Esophagus squamous epithelium (tissue), 5 donors: Measurements from ENCODE around the gene RPS19BP1. TPM values are rescaled to one million over a fixed set of nuclear protein-coding genes. Genes with fewer than 3 reads are reported as not detected.

ENCODE experiments used
- DNase-seq: peaks from one replicate; lab custom pipeline; 2025; lab: John Stamatoyannopoulos, UW
- H3K27ac ChIP-seq, 4 donors: fragments of 200-600 bp; sonication (generic); one replicate each; pipeline ENCODE4 v1.5.1; 2016 to 2019; ENCODE audit warnings: mild to moderate bottlenecking in 1 of 4
- H3K27me3 ChIP-seq, 4 donors: fragments of 200-600 bp; sonication (generic); 1 replicate in 3 of 4; 2 replicates in 1 of 4; pipeline versions ENCODE4 v1.5.1 to v1.6.0; 2017 to 2021; ENCODE audit warnings: antibody characterized with exemption in 1 of 4
- H3K36me3 ChIP-seq, 3 donors: fragments of 200-600 bp; sonication (generic); one replicate each; pipeline ENCODE4 v1.5.1; 2016 to 2019
- H3K4me1 ChIP-seq, 3 donors: fragments of 200-600 bp; sonication (generic); one replicate each; pipeline ENCODE4 v1.5.1; 2017 to 2019
- H3K4me3 ChIP-seq, 4 donors: fragments of 200-600 bp; sonication (generic); 1 replicate in 3 of 4; 2 replicates in 1 of 4; pipeline ENCODE4 v1.5.1; 2016 to 2019; ENCODE audit warnings: mild to moderate bottlenecking in 2 of 4, moderate library complexity in 1 of 4
- H3K9me3 ChIP-seq, 3 donors: fragments of 200-600 bp; sonication (generic); one replicate each; pipeline ENCODE4 v1.5.1; 2016 to 2019
- CTCF ChIP-seq, 6 experiments: fragments of 450-650 bp in 4 of 6; fragments of 200-600 bp in 2 of 6; sonication (generic) in 2 of 6; IDR thresholded peaks; one replicate each; pipeline ENCODE4 v1.5.1; 2016 to 2019; ENCODE audit warnings: antibody characterized with exemption in 6 of 6, mild to moderate bottlenecking in 4 of 6, moderate library complexity in 4 of 6
- POLR2A ChIP-seq, 4 donors: fragments of 450-650 bp; IDR thresholded peaks; one replicate each; pipeline ENCODE4 v1.6.1; 2017; ENCODE audit warnings: antibody characterized with exemption in 4 of 4, mild to moderate bottlenecking in 4 of 4, moderate library complexity in 3 of 4
- WGBS, 2 donors: methylation state at CpG; one replicate each; pipeline ENCODE4 v1.1.5; 2018; 5-methylcytosine and 5-hydroxymethylcytosine counted together
- intact Hi-C: fragments of 100-400 bp; cut with DNase I; formaldehyde crosslinking; loops from one replicate; pipeline ENCODE4 v1.15.0; 2022
- total RNA-seq, 4 donors: library from RNA; depleted of rRNA; stranded (reverse); fragments of >200 nt; gene quantifications; one replicate each; pipeline ENCODE4 v1.1.0, GENCODE V29; 2016
- donor health status: DM: yes; HTN: yes; CAD: no.

Gene RPS19BP1
- total RNA-seq, 4 donors from 2014 or later: 70.9 to 109 (median 88.1) TPM

- WGBS, 2 donors: 95% methylated on average over 4 of the region's 14 CpGs; no CpG with 5 or more reads in 1 of the 2 donors
- intact Hi-C loops: no loop called here
- Histone ChIP-seq H3K36me3 (no peaks in the 10 kb centered on the region), H3K4me3 (no peak within 1 kb of the TSS), H3K27ac (no peak within 1 kb of the TSS), H3K4me1 (peaks cover 0 to 9% (median 3%) of the 10 kb centered on the region in 3 donors), H3K9me3 (no peaks in the 10 kb centered on the region), H3K27me3 (peaks cover 0 to 24% (median 0%) of the 10 kb centered on the region in 4 donors)
- no peak for TF ChIP-seq POLR2A (IDR thresholded peaks at IDR 0.05)
- TF ChIP-seq CTCF (IDR thresholded peaks at IDR 0.05): no peak
- DNase-seq: no peak
Observed at GRCh38 chr22:39570665-39571064, 38.1 kb upstream of the RPS19BP1 start, which contains the start of gene CACNA1I. TSS of gene CACNA1I (plus strand) at chr22:39570753. CDS start at chr22:39570753, 0 bp downstream.

- Histone ChIP-seq H3K4me1 (peaks cover 0 to 9% (median 3%) of the 10 kb centered on the region in 3 donors), H3K27me3 (peaks cover 0 to 24% (median 0%) of the 10 kb centered on the region in 4 donors), H3K27ac (no peak overlapping the region), H3K36me3 (no peaks in the 10 kb centered on the region), H3K9me3 (no peaks in the 10 kb centered on the region), H3K4me3 (no peak overlapping the region)
- DNase-seq: no peak
- TF ChIP-seq POLR2A (IDR thresholded peaks at IDR 0.05): no peak
- TF ChIP-seq CTCF (IDR thresholded peaks at IDR 0.05): no peak
- WGBS, 2 donors: 54 to 77% methylated on average over 2 to 3 of the region's 3 CpGs
- intact Hi-C loops: no loop called here
Observed at GRCh38 chr22:39570226-39570625, 37.7 kb upstream of the RPS19BP1 start.

DNA sequence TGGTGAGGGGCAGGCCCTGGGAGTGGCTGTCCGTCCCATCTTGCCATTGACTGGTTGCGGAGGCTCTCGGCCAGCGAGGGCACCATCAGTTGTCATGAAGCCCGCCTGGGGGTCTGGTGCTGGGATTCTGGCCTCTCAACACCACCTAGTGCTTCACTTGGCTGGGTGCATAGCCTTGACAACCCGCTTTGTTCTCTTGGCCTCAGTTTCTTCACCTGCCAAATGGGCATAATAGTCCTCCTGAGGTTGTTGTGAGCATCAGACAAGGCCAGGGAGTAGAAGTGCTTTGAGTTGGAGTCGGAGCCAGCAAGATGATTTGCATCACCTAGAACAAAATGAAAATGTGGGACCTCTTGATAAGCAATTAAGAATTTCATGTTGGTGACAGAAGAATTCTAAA lies 36.5 kb upstream of the RPS19BP1 start:
- 97 to 100% methylated on average over 2 to 3 of the region's 7 CpGs for WGBS, 2 donors
- intact Hi-C loops: no loop called here

DNA sequence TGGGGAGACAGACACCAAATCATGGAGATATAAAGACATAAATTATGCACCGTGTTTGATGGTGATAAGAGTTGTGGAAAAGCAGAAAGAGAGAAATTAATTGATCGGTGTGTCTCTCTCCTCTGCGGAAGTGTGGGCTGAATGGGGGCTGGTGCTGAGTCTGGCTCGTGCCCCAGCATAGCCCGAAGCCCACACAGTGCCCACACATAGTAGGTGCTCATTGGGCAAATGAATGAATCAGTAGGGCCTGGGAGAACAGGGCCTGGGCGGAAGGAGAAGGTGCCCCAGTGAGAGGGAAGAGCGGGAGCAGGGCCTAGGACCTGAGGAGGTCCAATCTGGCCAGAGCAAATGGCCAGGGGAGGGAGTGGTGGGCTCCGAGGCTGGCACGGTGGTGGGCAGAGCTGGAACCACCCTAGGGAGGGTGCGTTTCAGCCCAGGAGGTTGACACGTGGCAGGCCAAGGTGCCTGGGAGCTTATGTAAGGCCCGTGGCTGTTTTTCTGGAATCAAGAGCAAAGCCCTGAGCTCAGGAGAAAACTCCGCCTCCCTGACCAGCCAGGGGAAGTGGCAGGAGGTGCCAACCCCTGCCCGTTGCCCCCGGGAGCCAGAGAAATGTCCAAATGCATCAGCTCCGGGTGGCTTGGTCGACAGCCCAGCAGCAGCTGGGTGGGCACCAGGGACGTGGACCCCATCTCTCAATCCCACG lies 35.9 kb upstream of the RPS19BP1 start:
- WGBS, 2 donors: 77 to 80% methylated on average over 11 of the region's 19 CpGs
- Histone ChIP-seq H3K27ac (no peak overlapping the region), H3K4me1 (peaks cover 0 to 9% (median 3%) of the 10 kb centered on the region in 3 donors), H3K36me3 (no peaks in the 10 kb centered on the region), H3K27me3 (peaks cover 0 to 37% (median 0%) of the 10 kb centered on the region in 4 donors), H3K4me3 (no peak overlapping the region), H3K9me3 (no peaks in the 10 kb centered on the region)
- TF ChIP-seq CTCF (IDR thresholded peaks at IDR 0.05) (no peak), POLR2A (IDR thresholded peaks at IDR 0.05) (no peak)
- DNase-seq: no peak
- intact Hi-C loops: no loop called here

More for the DNA sequence above, 36.5 kb upstream of the RPS19BP1 start:
- no peak overlapping the region for H3K27ac ChIP-seq
- peaks cover 0 to 35% (median 0%) of the 10 kb centered on the region in 4 donors for H3K27me3 ChIP-seq
- TF ChIP-seq CTCF (IDR thresholded peaks at IDR 0.05) (no peak), POLR2A (IDR thresholded peaks at IDR 0.05) (no peak)
- H3K4me1 ChIP-seq: peaks cover 0 to 9% (median 3%) of the 10 kb centered on the region in 3 donors
- DNase-seq: no peak
- H3K36me3 ChIP-seq: no peaks in the 10 kb centered on the region
- no peaks in the 10 kb centered on the region for H3K9me3 ChIP-seq
- H3K4me3 ChIP-seq: no peak overlapping the region
